GM21529 (cell line): Measurements from ENCODE around the gene ATF7IP2.

Experiments used
- ATAC-seq: cut with Tn5 transposase; IDR thresholded peaks from one replicate; pipeline ENCODE4 v1.9.1; 2021; ENCODE audit not compliant: unreplicated experiment

ATF7IP2 gene

DNA sequence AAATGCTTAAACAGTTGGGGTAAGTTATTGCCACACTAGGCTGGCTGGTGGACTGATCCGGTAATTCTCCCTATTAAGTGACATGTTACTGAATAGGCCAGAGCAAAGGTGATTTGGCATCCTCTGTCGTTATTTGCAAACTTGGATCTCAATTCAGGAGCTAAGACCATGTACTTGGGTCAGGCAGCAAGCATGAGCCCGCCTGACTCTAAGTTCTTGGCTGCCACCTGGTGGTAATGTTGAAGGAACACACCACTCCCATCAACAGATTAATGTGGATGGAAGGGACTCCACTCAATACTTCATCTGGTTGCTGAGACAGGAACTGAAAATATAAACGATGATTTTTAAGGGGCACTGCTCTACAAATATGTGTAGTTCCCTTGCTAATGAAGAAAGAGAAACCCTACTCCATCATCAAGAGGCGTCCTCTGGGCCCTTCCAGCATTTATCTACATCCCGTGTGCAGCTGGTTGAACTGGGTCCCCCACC lies 123.7 kb downstream of the ATF7IP2 start:
- ATAC-seq = peak; percentile 84

DNA sequence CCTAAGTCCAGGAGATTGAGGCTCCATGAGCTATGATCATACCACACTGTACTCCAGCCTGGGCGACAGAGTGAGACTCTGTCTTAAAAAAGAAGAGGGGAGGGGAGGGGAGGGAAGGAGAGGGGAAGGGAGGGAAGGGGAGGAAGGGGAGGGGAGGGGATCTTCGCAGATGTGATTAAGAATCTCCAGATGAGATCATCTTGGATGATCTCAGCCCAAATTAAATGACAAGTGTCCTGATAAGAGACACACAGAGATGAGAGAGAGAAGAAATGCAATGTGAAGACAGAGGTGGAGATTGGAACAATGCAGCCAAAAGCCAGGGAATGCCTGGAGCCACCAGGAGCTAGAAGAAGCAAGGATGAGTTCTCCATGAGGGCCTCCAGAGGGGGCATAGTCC lies 124.4 kb downstream of the ATF7IP2 start:
- ATAC-seq = no peak

DNA sequence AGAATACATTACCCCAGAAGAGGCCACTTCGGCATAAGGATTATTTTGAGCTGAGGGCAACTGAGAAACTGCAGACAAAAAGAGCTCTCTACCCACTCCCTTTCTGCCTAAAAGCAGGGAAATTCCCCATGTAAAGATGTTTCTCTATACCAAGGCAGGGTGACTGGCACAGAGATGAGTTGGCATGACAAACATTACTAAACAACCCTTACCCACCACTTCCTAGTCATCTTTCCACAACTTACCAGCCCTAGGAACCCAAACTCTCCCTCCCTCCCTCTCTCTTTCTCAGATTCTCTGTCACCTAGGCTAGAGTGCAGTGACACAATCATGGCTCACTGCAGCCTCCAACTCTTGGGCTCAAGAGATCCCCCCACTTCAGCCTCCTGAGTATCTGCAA lies 126.0 kb downstream of the ATF7IP2 start:
- ATAC-seq = no peak

DNA sequence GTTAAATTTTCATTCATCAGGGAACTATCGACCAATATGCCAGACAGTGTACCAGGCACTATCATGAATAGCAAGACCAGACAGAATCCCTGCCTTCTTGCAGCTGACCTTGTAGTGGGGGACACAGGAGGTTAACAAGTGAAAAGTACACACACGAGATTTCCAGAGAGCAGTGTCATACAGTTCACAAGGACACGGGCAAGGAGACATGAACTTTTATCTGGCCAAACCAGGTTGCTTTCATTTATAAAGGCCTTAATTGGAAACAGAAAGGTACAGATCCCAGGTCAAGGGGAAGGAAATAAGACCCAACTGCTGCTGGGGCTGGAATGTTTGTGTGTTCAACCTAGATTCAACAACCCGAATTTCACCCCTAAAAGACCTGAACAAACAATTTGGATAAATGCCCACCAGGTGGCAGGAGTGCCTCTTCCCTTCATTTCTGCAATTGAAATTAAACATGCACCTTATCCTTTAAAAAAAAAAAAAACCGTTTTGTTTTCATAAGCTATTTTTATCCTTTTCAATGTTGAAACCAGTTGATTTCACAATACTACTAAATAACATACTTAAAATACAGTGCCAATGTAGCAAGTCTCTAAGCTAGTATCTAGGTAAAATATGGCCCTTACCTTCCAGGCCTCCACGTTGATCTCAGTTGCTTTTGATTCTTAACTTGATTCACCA lies 128.7 kb downstream of the ATF7IP2 start:
- no peak for ATAC-seq

DNA sequence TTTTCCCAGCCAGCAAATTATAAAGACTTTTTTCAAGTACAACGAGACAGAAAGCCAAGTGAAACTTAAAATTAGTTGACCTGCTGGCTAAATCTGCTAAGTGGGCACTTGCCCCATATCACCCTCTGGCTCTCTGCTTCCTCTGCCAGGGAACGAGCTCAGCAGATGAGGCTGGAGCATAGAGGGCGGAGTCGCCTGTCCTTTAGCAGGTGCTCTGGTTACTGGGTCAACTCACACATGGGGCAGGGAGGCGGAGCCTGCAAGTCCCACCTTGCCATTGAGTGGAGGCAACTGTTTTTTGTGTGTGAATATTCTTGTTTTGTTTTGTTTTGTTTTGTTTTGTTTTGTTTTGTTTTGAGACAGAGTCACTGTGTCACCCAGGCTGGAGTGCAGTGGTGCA lies 132.0 kb downstream of the ATF7IP2 start:
- no peak for ATAC-seq

DNA sequence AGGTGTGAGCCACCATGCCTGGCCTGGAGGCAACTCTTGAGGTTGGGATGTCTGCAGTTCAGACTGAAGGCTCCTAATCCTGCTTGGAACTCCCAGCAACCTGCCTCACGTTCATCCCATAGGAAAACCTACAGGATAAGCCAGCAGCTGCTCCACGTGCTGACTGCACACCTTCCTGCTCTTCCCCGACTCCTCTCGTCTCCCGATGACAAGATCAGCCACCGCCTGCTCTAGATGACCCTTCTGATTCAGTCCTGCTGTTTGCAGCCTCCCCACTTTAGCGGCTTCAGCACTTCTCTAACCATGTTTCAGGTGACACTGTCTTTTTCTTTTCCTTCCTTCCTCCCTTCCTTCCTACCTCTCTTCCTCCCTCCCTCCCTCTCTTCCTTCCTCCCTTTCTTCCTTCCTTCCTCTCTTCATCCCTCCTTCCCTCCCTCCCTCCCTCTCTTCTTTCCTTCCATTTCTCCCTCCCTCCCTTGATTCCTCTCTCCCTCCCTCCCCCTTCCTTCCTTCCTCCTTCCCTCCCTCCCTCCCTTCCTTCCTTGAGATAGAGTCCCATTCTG lies 132.7 kb downstream of the ATF7IP2 start:
- ATAC-seq = no peak

DNA sequence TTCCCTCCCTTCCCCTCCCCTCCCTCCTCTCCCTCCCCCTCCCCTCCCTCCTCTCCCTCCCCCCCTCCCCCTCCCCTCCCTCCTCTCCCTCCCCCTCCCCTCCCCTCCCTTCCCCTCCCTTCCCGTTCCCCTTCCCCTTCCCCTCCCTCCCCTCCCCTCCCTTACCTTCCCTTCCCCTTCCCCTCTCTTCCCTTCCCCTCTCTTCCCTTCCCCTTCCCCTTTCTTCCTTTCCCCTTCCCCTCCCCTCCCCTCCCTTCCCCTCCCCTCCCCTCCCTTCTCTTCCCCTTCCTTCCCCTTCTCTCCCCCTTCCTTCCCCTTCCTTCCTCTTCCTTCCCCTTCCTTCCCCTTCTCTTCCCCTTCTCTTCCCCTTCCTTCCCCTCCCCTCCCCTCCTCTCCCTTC lies 133.4 kb downstream of the ATF7IP2 start:
- ATAC-seq = no peak

DNA sequence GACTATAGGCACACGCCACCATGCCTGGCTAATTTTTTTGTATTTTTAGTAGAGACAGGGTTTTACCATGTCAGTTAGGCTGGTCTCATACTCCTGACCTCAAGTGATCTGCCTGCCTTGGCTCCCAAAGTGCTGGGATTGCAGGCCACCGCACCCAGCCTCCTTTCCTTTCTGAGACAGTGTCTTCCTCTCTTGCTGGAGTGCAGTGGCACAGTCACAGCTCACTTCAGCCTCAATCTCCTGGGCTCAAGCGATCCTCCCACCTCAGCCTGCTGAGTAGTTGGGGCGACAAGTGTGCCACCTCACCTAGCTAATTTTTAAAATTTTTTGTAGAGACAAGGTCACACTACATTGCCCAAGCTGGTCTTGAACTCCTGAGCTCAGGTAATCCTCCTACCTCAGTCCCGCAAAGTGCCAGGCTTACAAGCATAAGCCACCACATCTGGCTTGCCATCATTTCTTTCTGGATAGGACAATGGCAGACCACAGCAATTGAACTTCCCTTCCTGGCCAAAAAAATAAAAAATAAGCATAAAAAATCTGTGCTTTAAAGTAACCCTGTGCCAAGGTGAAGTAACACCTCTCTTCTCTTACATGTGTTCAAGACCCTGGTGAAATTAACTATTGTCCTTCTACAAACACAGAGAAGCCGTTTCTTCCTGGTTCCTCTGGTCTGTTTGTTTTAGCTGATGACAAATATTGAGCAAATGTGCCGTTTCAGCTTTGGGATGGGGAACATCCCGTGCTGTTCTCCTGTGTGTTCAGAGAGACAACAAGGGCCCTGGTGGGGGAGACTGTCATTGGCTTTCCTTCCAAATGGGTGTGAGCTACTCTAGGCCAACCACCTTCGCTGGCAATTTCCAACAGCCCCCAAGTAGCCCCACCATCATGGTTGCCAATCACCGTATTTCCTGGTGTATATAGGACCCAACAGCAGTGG lies 134.3 kb downstream of the ATF7IP2 start:
- ATAC-seq = no peak

DNA sequence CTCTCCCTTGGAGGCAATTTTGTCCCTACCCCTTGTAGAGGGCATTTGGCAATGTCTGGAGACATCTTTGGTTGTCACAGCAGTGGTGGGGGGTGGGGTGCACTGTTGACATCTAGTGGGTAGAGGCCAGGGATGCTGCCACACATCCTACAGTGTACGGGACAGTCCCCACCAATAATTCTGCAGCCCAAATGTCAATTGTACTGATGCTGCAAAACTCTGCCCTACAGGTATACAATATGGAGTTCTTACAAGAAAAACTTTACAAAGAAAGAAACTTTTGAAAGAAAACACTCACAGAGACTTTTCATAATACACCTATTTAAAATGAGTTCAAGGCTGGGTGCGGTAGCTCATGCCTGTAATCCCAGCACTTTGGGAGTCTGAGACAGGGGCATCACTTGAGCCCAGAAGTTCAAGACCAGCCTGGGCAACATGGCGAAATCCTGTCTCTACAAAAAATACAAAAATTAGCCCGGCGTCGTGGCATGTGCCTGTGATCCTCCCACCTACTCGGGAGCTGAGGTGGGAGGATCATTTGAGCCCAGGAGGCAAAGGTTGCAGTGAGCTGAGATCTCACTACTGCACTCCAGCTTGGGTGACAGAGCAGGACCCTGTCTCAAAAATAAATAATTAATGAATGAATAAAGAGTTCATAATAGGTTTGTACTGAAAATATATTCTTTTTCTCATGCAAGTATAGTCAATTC lies 135.2 kb downstream of the ATF7IP2 start:
- no peak for ATAC-seq

DNA sequence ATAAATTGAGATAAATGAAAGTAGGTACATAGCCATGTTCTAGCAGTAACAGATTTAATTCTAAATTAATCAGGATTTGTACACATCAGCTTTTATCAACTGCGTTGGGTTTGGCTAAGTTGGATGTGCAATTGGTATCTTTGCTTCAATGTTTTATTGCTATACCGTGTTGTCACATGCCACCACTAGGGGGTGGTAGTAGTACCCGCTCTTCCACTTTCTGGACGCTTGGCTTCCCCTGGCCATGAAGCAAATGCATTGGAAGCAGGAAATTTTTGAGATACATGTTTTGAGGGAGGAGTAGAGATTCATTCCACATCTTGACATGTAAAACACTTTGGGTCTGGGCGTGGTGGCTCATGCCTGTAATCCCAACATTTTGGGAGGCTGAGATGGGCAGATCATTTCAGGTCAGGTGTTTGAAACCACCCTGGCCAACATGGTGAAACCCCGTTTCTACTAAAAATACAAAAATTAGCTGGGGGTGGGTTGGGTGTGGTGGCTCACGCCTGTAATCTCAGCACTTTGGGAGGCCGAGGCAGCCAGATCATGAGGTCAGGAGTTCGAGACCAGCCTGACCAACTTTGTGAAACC lies 135.9 kb downstream of the ATF7IP2 start:
- no peak for ATAC-seq

DNA sequence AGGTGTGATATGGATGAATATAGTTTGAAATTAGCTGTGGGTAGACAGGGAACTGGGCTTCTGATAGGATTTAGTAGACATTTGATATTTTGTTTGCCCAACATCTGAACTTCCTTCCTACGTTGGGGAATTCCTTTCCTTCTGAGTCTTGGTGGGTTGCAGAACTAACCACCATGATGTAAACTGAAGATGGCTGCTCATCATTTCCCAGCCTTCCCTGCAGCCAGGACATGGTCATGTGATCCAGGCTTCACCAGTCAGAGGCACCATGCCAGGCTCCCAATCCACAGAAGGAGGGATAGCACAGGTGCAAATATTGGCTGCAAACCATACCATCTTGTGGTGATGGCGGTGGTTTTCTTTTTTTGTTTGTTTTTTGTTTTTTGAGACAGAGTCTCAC lies 137.1 kb downstream of the ATF7IP2 start:
- ATAC-seq = no peak

DNA sequence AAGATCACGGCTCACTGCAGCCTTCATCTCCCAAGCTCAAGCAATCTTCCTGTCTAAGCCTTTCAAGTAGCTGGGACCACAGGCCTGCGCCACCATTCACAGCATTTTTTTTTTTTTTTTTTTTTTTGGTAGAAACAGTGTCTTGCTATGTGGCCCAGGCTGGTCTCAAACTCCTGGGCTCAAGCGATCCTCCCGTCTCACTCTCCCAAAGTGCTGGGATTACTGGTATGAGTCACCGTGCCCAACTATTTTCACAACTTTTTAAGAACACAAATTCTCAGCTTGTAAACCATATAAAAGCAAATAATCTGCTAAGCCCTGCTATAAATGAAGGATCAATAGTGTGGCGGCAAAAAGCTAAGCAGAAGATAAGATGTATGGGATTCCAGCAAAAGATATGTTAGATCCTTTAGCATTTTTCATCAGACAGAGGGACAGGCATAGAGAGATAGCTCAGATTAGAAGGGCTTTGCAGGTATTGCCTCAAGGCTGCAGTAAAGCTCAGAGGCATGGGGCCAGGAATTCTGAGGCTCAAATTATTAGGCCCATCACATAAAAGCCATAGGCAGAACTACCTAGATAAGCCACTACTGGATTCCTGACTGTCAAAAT lies 139.5 kb downstream of the ATF7IP2 start:
- no peak for ATAC-seq

DNA sequence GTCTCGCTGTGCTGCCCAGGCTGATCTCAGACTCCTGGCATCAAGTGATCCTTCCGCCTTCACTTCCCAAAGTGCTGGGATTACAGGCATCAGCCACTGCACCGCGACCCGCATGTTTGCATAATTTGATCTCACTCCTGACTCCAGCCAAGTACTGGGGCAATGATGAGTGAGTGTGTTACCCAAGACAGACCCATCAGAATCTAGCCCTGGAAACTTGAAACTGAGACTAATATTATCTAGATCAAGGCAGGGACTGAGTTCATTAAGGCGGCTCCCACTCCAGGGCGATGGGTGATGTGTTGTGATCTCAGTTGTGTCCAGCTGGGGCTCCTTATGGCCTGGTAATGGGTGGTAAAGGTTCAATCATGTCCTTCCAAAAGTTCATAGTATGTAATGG lies 141.1 kb downstream of the ATF7IP2 start:
- no peak for ATAC-seq

DNA sequence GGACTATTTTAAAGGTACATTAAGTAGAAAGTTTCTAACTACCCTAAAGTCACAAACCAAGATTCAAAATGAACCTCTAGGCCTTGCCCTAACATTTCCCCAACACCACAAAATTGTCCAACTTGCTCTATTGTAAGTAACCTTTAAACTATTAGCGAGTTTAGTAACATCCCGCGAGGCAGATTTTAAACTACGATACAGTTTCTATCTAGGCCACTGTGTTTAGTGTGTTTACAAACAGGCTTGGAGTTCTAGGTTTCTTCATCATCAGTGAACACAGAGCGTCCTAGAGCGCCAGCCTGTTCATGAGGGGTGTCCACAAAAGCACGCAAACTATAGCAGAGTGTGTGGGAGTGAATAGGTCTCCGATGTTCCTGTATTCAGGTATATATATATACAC lies 142.8 kb downstream of the ATF7IP2 start:
- ATAC-seq = no peak

DNA sequence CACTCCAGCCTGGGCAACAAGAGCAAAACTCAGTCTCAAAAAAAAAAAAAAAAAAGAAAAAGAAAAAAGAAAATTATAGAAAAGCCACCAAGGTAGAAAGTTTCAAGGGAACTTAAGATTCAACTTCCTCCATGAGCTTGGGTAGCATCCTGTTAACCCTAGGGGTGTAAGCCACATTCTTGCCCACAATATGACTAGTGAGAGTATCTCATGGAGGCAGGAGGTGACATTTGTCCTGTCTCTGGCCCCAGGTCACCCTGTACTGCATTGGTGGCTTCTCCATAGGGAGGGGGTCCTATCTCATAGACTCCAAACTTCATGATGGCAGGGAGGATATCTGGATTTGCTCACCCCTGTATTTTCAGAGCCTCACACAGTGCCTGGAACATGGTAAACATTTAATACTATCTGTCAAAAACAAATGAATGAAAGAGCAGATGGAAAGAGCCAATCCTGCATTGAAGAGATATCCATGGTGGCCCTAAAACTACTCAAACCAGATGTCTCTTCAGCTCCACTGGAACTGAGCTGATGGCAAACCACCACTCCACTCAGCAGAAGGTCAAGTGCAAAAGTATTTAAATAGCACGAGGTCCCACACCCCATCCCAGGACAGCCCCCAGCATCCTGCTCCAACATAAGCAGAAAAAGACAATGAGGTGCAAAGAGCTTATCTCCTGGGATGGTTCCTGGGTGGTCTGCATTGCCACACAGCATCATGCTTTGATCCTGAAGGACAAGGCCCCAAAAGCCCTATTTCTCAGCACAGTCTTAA lies 144.2 kb downstream of the ATF7IP2 start:
- no peak for ATAC-seq

DNA sequence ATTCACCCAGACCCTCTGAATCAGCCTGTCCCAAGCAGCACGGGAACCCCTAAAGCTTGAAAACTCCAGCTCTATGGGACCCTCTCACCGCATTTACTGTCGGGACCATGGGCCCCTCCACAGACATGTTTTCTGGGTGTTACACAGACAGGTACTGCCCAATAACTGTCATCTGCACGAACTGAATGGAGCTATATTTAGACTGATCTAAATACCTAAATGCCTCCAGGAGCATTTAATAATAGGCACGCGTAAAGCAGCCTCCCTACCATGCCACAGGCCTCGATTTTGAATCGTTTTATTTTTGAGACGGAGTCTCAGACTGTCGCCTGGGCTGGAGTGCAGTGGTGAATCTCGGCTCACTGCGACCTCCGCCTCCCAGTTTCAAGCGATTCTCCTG lies 144.8 kb downstream of the ATF7IP2 start:
- ATAC-seq = no peak

DNA sequence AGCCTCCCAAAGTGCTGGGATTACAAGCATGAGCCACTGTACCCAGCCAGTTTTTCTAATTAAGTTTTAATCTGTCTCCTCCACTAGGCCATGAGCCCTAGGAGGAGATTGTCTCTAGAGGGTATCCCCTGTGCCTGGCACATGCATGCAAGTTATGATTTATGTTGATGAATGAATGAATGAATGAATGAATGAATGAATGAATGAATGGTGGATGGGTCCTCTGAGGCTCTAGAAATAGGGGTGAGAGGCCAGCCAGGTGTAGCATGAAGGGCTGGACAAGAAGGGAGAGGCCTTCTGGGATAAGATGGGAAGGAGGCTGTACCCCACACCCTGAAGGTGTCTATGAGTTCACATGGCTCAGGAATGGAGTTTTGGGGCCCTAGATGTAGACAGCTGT lies 145.7 kb downstream of the ATF7IP2 start:
- no peak for ATAC-seq
